GM12801 (cell line): ENCODE measurements around the gene CACNA2D1.

Source experiments
- CTCF ChIP-seq: IDR thresholded peaks from one replicate; pipeline ENCODE4 v1.5.1; 2011; ENCODE audit warnings: control low read depth; ENCODE audit not compliant: insufficient read length; ENCODE audit errors: extremely low read depth

Gene CACNA2D1

DNA sequence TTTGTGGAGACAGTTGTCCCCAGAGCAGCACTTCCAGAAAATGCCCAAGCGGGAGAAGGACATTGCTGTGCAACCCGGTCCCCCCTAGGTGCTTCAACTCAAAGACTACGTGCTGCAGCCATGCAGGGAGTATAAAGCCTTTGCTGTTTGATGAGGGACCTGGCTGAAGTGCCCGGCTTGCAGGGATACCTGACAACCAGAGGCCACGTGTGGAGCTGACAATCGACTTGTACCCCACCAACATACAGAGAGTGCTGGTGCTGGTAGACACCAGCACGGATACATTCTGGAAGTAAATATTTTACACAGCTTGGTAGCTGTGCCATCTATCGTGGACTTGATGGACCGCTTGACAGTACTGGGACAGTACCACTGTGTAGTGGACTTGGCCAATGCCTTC lies 240.6 kb downstream of the CACNA2D1 start:
- no peak for TF ChIP-seq CTCF

GRCh38 chr7:82202107-82202506 lies 241.5 kb downstream of the CACNA2D1 start:
- TF ChIP-seq CTCF, result no peak

- no peak for TF ChIP-seq CTCF
These were observed 243.0 kb downstream of the CACNA2D1 start for GRCh38 chr7:82200601-82201000.

GRCh38 chr7:82194016-82194643 lies 249.4 kb downstream of the CACNA2D1 start:
- no peak for TF ChIP-seq CTCF

DNA sequence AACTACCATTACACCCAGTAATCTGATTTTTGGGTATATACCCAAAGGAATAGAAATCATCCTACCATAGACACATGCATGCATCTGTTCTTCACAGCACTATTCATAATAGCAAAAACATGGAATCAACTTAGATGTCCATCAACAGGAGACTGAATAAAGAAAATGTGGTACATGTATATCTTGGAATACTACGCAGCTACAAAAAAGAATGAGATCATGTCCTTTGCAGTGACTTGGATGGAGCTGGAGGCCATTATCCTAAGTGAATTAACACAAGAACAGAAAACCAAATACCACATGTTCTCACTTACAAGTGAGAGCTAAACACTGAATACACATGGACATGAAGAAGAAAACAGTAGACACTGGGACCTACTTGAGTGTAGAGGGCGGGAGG lies 254.9 kb downstream of the CACNA2D1 start:
- TF ChIP-seq CTCF, result no peak

DNA sequence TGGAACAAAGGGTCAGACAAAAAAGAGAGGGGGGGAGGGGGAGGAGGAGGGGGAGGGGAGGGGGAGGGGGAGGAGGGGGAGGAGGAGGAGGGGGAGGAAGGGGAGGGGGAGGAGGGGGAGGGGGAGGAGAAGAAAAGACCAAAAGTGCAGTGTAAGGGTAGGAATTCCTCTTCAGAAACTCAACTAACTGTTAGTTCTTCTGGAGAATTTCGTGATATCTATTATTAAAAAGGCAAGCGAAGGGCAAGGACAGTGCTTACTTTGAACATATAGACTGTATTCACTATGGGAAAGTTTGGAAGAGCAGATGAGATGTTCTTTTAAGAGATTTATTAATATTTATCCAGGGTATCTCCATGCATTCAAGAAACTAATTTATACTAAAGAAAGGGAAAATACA lies 258.1 kb downstream of the CACNA2D1 start:
- no peak for TF ChIP-seq CTCF

DNA sequence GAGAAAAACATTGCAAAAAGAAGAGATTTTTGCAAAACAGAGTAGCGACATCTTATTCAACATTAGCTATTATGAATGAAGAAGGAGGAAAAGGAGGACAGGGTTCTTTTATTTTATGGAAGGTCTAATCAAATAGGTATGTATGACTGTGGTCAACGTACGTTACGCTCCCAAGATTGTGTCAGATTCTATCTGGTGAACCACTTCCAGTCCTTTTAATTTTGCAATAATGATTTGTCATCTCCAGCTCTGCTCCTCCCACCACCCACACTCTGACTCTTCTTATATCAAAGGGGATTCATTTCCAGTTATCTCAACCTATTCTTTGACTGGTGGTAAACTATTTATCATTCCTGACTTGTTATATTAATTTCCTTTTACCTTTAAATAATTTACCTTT lies 259.9 kb downstream of the CACNA2D1 start:
- no peak for TF ChIP-seq CTCF
